HFF-Myc (cell line): ENCODE data around the gene SCNN1A.

Source experiments
- DNase-seq: peaks from one replicate; pipeline ENCODE4 v3.0.0-alpha.2; 2011; ENCODE audit warnings: low read depth; ENCODE audit errors: extremely low read depth
- H3K4me3 ChIP-seq: replicated peaks from 2 replicates; pipeline ENCODE4 v1.5.1; 2011; ENCODE audit warnings: low read depth, mild to moderate bottlenecking, control low read depth, low read length
- TF ChIP-seq, protein P1 (sequence below): IDR thresholded peaks from 2 replicates; pipeline ENCODE4 v1.5.1; 2012; ENCODE audit warnings: mild to moderate bottlenecking, low read depth, low read length, control low read depth; ENCODE audit errors: missing control alignments

SCNN1A gene

DNA sequence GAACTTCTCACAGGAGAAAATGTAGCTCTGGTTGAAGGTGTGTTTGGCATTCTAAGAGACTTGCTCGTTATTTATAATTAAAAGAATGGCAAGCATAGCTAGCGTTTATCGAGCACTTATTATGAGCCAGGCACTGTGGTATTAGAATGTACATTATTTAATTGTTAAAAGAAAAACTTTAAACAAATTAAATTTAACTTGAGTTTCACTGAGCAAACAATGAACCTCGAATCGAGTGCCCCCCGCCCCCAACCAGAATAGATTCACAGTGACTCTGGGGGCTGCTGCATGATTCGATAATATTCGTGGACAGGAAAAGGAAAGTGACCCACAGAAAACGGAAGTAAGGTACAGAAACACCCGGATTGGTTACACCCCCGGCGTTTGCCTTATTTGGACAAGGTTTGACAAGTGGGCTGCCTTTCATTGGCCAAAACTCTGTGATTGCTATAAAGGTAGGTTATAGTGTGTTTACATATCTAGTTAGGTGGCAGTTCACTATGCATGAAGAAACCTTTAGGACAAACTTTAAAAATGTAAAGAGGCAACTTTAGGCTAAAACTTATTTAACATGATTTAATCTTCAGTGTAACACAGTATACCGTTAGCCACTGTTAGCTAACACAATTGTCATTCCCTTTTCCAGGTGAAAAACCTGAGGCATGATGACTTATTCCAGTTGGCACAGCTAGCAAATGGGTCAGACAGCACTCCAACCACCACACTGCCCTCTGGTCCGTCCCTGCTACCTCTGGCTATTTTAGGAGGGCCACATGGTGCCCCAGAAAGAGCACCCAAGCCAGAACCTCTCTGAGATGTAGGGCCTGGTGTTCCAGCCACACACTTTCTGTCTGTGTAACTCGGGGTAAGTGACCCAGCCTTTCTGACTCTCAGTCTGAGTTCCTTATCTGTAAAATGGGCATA is 7.1 kb downstream of the SCNN1A start:
- H3K4me3 ChIP-seq: no peak overlapping the region
- TF ChIP-seq, protein P1, sequence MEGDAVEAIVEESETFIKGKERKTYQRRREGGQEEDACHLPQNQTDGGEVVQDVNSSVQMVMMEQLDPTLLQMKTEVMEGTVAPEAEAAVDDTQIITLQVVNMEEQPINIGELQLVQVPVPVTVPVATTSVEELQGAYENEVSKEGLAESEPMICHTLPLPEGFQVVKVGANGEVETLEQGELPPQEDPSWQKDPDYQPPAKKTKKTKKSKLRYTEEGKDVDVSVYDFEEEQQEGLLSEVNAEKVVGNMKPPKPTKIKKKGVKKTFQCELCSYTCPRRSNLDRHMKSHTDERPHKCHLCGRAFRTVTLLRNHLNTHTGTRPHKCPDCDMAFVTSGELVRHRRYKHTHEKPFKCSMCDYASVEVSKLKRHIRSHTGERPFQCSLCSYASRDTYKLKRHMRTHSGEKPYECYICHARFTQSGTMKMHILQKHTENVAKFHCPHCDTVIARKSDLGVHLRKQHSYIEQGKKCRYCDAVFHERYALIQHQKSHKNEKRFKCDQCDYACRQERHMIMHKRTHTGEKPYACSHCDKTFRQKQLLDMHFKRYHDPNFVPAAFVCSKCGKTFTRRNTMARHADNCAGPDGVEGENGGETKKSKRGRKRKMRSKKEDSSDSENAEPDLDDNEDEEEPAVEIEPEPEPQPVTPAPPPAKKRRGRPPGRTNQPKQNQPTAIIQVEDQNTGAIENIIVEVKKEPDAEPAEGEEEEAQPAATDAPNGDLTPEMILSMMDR: no peak
- DNase-seq: no peak

DNA sequence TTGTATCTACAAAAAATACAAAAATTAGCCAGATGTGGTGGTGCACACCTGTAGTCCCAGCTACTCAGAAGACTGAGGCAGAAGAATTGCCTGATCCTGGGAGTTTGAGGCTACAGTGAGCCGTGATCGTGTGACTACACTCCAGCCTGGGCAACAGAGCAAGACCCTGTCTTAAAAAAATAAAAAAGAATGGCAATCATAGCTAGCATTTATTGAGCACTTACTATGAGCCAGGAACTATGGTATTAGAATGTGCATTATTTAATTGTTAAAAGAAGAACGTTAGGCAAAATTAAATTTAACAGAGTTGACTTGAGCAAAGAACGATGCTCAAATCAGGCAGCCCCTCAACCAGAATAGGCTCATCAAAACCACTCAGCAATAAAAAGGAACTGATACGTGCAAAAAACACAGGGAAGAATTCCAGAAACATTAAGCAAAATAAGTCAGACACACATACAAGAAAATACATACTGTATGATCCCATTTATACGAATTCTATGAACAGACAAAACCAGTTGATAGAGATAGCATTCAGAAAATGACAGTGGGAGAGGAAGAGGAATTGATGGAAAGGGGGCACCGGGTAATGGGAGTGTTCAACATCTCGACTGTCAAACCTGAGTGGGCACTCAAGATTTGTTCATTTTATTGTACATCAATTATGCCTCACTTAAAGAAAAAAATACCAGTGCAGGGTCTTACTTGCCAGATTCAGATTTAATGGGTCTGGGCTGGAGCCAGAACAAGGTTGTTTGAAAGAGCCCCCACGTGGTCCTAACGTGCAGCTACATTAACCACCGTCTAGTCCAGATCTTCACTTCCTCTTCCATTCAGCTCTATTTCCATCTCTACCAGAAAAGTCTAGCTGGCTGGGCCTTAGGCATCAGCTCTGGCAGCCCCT is 8.0 kb downstream of the SCNN1A start:
- H3K4me3 ChIP-seq: no peak overlapping the region
- TF ChIP-seq, protein P1: peak; percentile 22
- DNase-seq: no peak

DNA sequence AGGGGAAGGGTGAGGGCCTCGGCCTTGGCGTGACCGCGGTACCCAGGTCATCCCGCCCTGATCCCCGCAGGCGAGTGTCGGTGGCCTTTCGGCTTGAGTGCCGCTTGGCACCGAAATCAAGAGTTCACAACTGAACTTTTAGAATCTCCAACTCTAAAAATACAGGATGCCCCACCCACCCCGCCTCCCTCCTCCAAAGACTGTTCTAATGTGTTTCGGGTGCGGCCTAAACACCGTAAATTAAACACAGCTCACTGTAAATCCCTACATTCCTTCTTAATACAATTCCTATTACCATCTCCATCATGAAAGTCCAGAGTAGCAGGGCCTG is 11.4 kb downstream of the SCNN1A start:
- peak overlapping the region; percentile 53 for H3K4me3 ChIP-seq
- DNase-seq: no peak

DNA sequence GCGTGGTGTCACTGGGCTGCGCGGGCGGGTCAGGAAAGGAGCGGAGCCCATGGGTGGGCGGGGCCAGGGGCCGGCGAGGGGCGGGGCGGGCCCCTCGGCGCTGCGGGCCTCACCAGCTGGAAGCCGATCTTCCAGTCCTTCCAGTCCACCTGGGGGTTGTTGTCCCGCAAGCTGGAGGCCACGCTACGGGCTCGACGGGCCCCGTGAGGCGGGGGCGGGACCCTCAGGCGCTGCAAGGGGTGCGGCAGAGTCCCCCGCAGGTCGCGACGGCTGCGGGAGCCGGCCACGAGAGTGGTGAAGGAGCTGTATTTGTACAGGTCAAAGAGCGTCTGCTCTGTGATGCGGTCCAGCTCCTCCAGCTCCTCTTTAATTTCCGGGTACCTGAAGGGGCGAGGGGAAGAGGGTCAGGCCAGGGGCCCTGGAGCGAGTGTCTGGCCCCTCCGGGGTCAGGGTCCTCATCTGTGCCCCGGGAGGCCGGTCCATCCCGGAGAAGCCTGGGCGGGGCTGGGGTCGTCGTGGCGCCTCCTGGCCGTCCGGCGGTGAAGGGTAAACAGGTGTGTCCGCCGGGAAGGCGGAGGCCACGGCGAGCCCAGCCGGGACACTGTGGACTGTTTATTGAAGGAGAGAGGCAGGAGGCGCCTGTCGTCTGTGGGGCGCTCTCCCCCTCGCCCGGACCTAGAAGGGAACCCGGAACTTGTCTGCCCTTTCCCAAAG is 11.9 kb downstream of the SCNN1A start:
- TF ChIP-seq, protein P1: no peak
- no peak for DNase-seq
- H3K4me3 ChIP-seq: peak overlapping the region; percentile 53

More for the DNA sequence above, 11.4 kb downstream of the SCNN1A start:
- TF ChIP-seq, protein P1: no peak

DNA sequence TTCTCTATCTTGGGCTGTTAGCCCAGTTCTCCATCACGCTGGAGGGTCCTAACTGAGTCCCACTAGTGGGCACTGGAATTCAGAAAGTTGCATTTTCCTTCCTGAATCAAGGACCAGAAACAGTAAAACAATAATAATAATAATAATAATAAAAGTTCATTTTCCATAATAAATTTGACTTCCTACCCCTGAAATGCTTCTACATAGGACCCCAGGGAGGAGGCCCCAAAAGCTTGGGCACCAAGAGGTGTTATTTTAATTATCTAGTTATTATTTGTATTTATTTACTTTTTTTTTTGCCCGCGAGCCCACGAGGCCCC is 12.4 kb downstream of the SCNN1A start:
- no peak for DNase-seq
- TF ChIP-seq, protein P1: no peak
- H3K4me3 ChIP-seq: peak overlapping the region; percentile 53; the same call in 1 of the 2 replicates

DNA sequence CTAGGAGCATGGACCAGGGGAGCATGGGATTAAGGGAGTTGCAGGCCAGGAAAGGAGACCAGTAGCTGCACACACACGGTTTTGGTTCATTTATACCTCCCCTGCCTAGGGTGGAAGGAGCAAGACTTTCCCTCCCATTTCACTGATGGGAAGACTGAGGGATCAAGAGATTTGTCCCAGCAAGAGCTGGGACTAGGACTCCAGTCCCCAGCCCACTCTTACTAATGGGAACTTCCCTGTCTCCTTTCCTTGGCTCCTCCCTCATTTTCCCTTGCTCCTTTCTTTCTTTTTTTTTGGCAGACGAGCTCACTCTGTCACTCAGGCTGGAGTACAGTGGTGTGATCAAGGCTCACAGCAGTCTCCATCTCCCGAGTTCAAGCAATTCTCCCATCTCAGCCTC is 13.0 kb downstream of the SCNN1A start:
- TF ChIP-seq, protein P1: no peak
- no peak for DNase-seq
- H3K4me3 ChIP-seq: no peak overlapping the region
